Tibial artery (tissue), 4 donors: ENCODE data around the gene TYRO3.

ENCODE experiments used
- DNase-seq, 2 donors: peaks; one replicate each; pipeline ENCODE4 v3.0.0-alpha.2; 2019
- H3K27ac ChIP-seq, 2 donors: fragments of 200-600 bp; sonication (generic) in 1 of 2; 1 replicate in 1 of 2; 2 replicates in 1 of 2; pipeline ENCODE4 v1.5.1; 2018 to 2019; ENCODE audit warnings: mild to moderate bottlenecking in 1 of 2
- H3K27me3 ChIP-seq, 2 donors: fragments of 200-600 bp; sonication (generic) in 1 of 2; one replicate each; pipeline versions ENCODE4 v1.5.1 to v1.6.0; 2016 to 2019
- H3K36me3 ChIP-seq, 3 donors: fragments of 200-600 bp; sonication (generic) in 2 of 3; one replicate each; pipeline ENCODE4 v1.5.1; 2016 to 2019; ENCODE audit warnings: mild to moderate bottlenecking in 2 of 3
- H3K4me1 ChIP-seq, 4 donors: fragments of 200-600 bp; sonication (generic) in 2 of 4; 1 replicate in 3 of 4; 2 replicates in 1 of 4; pipeline ENCODE4 v1.5.1; 2016 to 2019
- H3K4me3 ChIP-seq, 2 donors: fragments of 200-600 bp; sonication (generic) in 1 of 2; 1 replicate in 1 of 2; 2 replicates in 1 of 2; pipeline ENCODE4 v1.5.1; 2018 to 2019; ENCODE audit warnings: mild to moderate bottlenecking in 2 of 2
- H3K9me3 ChIP-seq, 3 donors: fragments of 200-600 bp; sonication (generic) in 1 of 3; one replicate each; pipeline ENCODE4 v1.5.1; 2016 to 2019
- CTCF ChIP-seq, 2 experiments: fragments of 200-600 bp in 1 of 2; fragments of 450-650 bp in 1 of 2; IDR thresholded peaks; one replicate each; pipeline ENCODE4 v1.5.1; 2017 to 2019; ENCODE audit warnings: antibody characterized with exemption in 2 of 2, mild to moderate bottlenecking in 1 of 2, moderate library complexity in 1 of 2
- intact Hi-C: fragments of 100-400 bp; cut with DNase I; formaldehyde crosslinking; loops from one replicate; pipeline ENCODE4 v1.15.0; 2023; ENCODE audit warnings: low total_unique reads

TYRO3 gene

GRCh38 chr15:41564960-41565502, 6.0 kb downstream of the TYRO3 start:
- DNase-seq: no peak
- Histone ChIP-seq H3K36me3 (no peaks in the 10 kb centered on the region), H3K4me3 (no peak overlapping the region), H3K9me3 (no peaks in the 10 kb centered on the region), H3K4me1 (peaks cover 0 to 1% (median under 1%) of the 10 kb centered on the region in 4 donors), H3K27me3 (no peaks in the 10 kb centered on the region), H3K27ac (no peak overlapping the region)
- intact Hi-C loops: no loop called here
- no peak for TF ChIP-seq CTCF (IDR thresholded peaks at IDR 0.05)

- Histone ChIP-seq H3K27me3 (no peaks in the 10 kb centered on the region), H3K27ac (no peak overlapping the region), H3K9me3 (no peaks in the 10 kb centered on the region), H3K4me1 (no peaks in the 10 kb centered on the region), H3K4me3 (no peak overlapping the region), H3K36me3 (no peaks in the 10 kb centered on the region)
- TF ChIP-seq CTCF (IDR thresholded peaks at IDR 0.05): no peak
- DNase-seq: no peak
- intact Hi-C loops: no loop called here
Observed at GRCh38 chr15:41565702-41566101, 6.7 kb downstream of the TYRO3 start.

GRCh38 chr15:41566121-41566885, 7.3 kb downstream of the TYRO3 start:
- Histone ChIP-seq H3K36me3 (peaks cover 0 to 2% (median 0%) of the 10 kb centered on the region in 3 donors), H3K27me3 (no peaks in the 10 kb centered on the region), H3K27ac (no peak overlapping the region), H3K4me1 (no peaks in the 10 kb centered on the region), H3K4me3 (no peak overlapping the region), H3K9me3 (no peaks in the 10 kb centered on the region)
- intact Hi-C loops: no loop called here
- DNase-seq: no peak
- TF ChIP-seq CTCF (IDR thresholded peaks at IDR 0.05): no peak

- Histone ChIP-seq H3K27ac (no peak overlapping the region), H3K9me3 (no peaks in the 10 kb centered on the region), H3K27me3 (no peaks in the 10 kb centered on the region), H3K4me1 (no peaks in the 10 kb centered on the region), H3K4me3 (no peak overlapping the region), H3K36me3 (peaks cover 0 to 8% (median 0%) of the 10 kb centered on the region in 3 donors)
- TF ChIP-seq CTCF (IDR thresholded peaks at IDR 0.05): no peak
- DNase-seq: no peak
- intact Hi-C loops: no loop called here
Observed at GRCh38 chr15:41567261-41567660, 8.2 kb downstream of the TYRO3 start.

GRCh38 chr15:41567862-41568261, 8.8 kb downstream of the TYRO3 start:
- no peaks in the 10 kb centered on the region for H3K27me3 ChIP-seq
- DNase-seq: no peak
- no peak for TF ChIP-seq CTCF (IDR thresholded peaks at IDR 0.05)
- no peak overlapping the region for H3K27ac ChIP-seq
- peaks cover 0 to 11% (median 0%) of the 10 kb centered on the region in 3 donors for H3K36me3 ChIP-seq
- H3K9me3 ChIP-seq: no peaks in the 10 kb centered on the region
- no peak overlapping the region for H3K4me3 ChIP-seq
- no peaks in the 10 kb centered on the region for H3K4me1 ChIP-seq
- intact Hi-C loops: no loop called here
